Measurements from ENCODE around the gene SLC6A3.

SLC6A3 gene

DNA sequence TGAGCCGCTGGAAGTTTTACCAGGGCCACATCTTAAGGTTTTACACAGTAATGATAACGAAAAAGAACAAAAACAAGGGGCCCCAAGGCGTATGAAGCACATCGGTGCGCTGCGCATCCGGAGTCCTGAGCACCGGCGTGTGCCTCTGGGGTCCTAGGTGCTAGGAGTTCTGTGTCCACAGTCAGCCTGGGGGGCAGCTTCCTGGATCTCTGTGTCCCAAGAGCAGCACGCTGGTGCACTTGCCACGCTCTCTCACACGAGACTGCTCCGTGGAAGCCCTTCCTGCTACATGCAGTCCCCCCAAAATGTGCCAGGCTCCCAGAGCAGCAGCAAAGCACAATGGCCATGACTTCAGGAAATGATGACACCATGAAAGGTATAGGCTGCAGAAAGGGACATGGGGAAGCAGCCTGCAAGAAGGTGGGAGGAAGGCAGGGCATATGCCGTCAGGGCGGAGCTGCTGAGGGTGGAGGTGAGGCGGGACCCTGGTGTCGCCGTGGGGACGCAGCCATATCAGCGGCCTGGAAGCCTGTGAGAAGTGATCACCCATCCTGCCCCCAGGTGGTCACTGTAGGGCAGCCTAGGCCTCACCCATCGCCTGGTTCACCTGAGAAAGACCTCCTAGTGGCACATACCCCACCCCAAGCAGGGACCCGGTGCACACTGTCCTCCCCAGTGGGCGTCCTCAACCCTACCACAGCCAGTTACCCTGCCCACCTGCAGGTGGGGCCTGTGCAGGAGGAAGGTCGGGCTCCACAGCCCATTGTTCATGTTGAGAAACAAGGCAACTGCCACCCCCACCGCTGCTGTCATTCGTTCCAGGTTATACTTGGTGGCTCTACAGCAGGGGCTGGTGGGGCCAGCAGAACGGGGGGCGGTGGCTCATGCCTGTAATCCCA, 23.6 kb upstream of the SLC6A3 start:
- TF ChIP-seq, protein P1, sequence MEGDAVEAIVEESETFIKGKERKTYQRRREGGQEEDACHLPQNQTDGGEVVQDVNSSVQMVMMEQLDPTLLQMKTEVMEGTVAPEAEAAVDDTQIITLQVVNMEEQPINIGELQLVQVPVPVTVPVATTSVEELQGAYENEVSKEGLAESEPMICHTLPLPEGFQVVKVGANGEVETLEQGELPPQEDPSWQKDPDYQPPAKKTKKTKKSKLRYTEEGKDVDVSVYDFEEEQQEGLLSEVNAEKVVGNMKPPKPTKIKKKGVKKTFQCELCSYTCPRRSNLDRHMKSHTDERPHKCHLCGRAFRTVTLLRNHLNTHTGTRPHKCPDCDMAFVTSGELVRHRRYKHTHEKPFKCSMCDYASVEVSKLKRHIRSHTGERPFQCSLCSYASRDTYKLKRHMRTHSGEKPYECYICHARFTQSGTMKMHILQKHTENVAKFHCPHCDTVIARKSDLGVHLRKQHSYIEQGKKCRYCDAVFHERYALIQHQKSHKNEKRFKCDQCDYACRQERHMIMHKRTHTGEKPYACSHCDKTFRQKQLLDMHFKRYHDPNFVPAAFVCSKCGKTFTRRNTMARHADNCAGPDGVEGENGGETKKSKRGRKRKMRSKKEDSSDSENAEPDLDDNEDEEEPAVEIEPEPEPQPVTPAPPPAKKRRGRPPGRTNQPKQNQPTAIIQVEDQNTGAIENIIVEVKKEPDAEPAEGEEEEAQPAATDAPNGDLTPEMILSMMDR (IDR thresholded peaks at IDR 0.05; ENCODE audit: low read depth, low read length) = no peak
- no peak for TF ChIP-seq EZH2phosphoT487 (IDR thresholded peaks at IDR 0.05; ENCODE audit: low read depth)
- no peaks in the 10 kb centered on the region for H3K9me3 ChIP-seq (ENCODE audit: insufficient read depth, low read length)
- no peak overlapping the region for H3K27ac ChIP-seq (ENCODE audit: low read length)
- H3K36me3 ChIP-seq (replicated peaks; ENCODE audit: low read depth, low read length) = peaks cover 90% of the 10 kb centered on the region
- H2AFZ ChIP-seq (ENCODE audit: low read depth, low read length) = no peak overlapping the region
- no peak overlapping the region for H3K4me3 ChIP-seq (ENCODE audit: low read length)
- H3K27me3 ChIP-seq (ENCODE audit: low read depth, low read length) = no peaks in the 10 kb centered on the region
- no peak overlapping the region for H3K9ac ChIP-seq (ENCODE audit: low read length)
- no peaks in the 10 kb centered on the region; the same call in 1 of the 2 replicates for H3K79me2 ChIP-seq (ENCODE audit: low read length)
- peaks cover 10% of the 10 kb centered on the region; the same call in 1 of the 2 replicates for H3K4me1 ChIP-seq (ENCODE audit: low read length)
- H4K20me1 ChIP-seq (ENCODE audit: insufficient read depth, low read length) = no peaks in the 10 kb centered on the region
- H3K4me2 ChIP-seq (ENCODE audit: low read length) = no peak overlapping the region

DNA sequence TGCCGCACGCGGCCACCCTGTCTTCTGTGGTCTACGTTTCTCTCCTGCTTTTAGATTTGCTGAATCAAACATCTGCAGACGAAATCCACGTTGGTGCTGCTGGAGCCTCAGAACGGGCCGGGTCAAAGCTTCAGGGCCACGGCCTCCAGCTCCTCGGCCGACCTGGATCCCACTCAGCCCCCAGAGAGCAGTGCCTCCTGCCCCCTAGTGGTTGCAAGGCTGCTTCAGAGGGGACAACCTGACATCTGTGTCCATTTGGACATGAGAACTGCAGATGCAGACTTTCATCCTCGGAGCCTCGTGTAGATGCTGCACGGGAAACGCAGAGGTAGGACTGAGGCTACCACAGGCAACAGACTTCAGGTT, 23.0 kb upstream of the SLC6A3 start:
- Histone ChIP-seq H3K9ac (ENCODE audit: low read length) (no peak overlapping the region), H3K27ac (ENCODE audit: low read length) (no peak overlapping the region), H3K4me3 (ENCODE audit: low read length) (no peak overlapping the region), H3K9me3 (ENCODE audit: insufficient read depth, low read length) (no peaks in the 10 kb centered on the region), H3K79me2 (ENCODE audit: low read length) (no peaks in the 10 kb centered on the region; the same call in 1 of the 2 replicates), H3K4me1 (ENCODE audit: low read length) (peaks cover 10% of the 10 kb centered on the region; the same call in 1 of the 2 replicates), H2AFZ (ENCODE audit: low read depth, low read length) (no peak overlapping the region), H3K4me2 (ENCODE audit: low read length) (no peak overlapping the region), H4K20me1 (ENCODE audit: insufficient read depth, low read length) (no peaks in the 10 kb centered on the region), H3K36me3 (replicated peaks; ENCODE audit: low read depth, low read length) (peaks cover 90% of the 10 kb centered on the region), H3K27me3 (ENCODE audit: low read depth, low read length) (no peaks in the 10 kb centered on the region)
- no peak for TF ChIP-seq EZH2phosphoT487 (IDR thresholded peaks at IDR 0.05; ENCODE audit: low read depth)
- TF ChIP-seq, protein P1 (IDR thresholded peaks at IDR 0.05; ENCODE audit: low read depth, low read length) = peak; percentile 38

DNA sequence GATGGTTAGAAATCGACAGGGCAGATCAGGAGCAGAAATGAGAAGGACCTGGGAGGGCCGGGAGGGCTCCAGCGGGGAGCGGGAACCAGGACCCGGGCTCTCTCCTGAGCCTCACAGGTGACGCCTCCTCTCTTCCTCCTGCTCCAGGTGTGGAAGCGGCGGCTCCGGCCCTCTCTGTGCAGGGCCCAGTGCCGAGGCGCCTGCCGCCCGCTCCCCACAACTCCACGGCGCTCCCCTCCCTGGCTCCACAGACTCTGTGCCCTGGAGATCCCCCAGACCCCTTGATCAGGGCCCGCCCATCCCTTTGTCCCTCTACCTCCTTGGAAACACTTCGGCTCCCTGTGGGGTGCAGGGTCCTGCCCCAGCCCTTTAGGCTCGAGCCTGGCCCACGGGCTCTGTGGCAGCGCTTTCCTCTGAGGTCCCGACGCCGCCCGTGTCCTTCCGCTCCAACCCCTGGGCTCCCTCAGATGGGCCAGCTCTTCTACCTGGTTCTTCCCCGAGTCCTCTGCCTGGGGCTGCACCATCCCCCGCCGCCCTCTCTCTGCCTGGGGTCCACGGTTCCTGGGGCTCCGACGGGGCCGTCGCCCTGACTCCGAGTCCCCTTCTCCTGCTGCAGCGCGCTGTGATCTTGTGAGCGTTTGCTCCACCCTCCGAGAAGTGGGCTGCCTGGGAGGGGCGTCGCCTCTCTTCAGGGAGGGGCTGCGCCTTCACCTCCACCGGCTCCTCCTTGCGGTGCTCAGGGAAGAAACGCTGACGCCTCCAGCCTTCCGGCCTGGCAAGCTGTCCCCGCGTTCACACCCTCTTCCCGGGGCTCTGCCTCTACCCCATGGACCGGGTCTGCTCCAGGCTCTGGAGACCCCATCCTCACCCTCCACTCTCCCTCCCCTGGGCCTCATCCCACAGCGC, 22.4 kb upstream of the SLC6A3 start:
- no peak overlapping the region for H3K27ac ChIP-seq (ENCODE audit: low read length)
- H3K79me2 ChIP-seq (ENCODE audit: low read length) = no peaks in the 10 kb centered on the region; the same call in 1 of the 2 replicates
- no peak overlapping the region for H2AFZ ChIP-seq (ENCODE audit: low read depth, low read length)
- peaks cover 90% of the 10 kb centered on the region for H3K36me3 ChIP-seq (replicated peaks; ENCODE audit: low read depth, low read length)
- H3K9me3 ChIP-seq (ENCODE audit: insufficient read depth, low read length) = no peaks in the 10 kb centered on the region
- H3K4me3 ChIP-seq (ENCODE audit: low read length) = no peak overlapping the region
- H3K27me3 ChIP-seq (ENCODE audit: low read depth, low read length) = no peaks in the 10 kb centered on the region
- H3K4me2 ChIP-seq (ENCODE audit: low read length) = no peak overlapping the region
- peaks cover 10% of the 10 kb centered on the region; the same call in 1 of the 2 replicates for H3K4me1 ChIP-seq (ENCODE audit: low read length)
- H4K20me1 ChIP-seq (ENCODE audit: insufficient read depth, low read length) = no peaks in the 10 kb centered on the region
- TF ChIP-seq, protein P1 (IDR thresholded peaks at IDR 0.05; ENCODE audit: low read depth, low read length) = no peak
- TF ChIP-seq EZH2phosphoT487 (IDR thresholded peaks at IDR 0.05; ENCODE audit: low read depth) = no peak
- no peak overlapping the region for H3K9ac ChIP-seq (ENCODE audit: low read length)

Data from OCI-LY3 (cell line).